Neutrophil (primary cell): Measurements from ENCODE around the gene SMARCAL1.

ENCODE experiments used
- H3K27ac ChIP-seq: fragments of 200-600 bp; sonication (generic); 2 replicates; pipeline ENCODE4 v1.5.1; 2016; ENCODE audit warnings: mild to moderate bottlenecking, moderate library complexity
- H3K27me3 ChIP-seq: fragments of 200-600 bp; sonication (generic); 2 replicates; pipeline ENCODE4 v1.6.0; 2016; ENCODE audit warnings: mild to moderate bottlenecking
- H3K36me3 ChIP-seq: fragments of 200-600 bp; sonication (generic); 2 replicates; pipeline ENCODE4 v1.5.1; 2017
- H3K4me1 ChIP-seq, 2 experiments: fragments of 200-600 bp in 1 of 2; sonication (generic) in 1 of 2; 1 replicate in 1 of 2; 2 replicates in 1 of 2; pipeline versions ENCODE4 v1.5.1 to v1.6.1; 2013 to 2016; ENCODE audit warnings: low read depth in 1 of 2, low read length in 1 of 2, mild to moderate bottlenecking in 1 of 2, moderate library complexity in 1 of 2; ENCODE audit not compliant: control insufficient read depth in 1 of 2, insufficient read depth in 1 of 2
- H3K4me3 ChIP-seq, 2 experiments: fragments of 200-600 bp in 1 of 2; sonication (generic) in 1 of 2; 1 replicate in 1 of 2; 2 replicates in 1 of 2; pipeline ENCODE4 v1.5.1; 2013 to 2016; ENCODE audit warnings: low read depth in 1 of 2, low read length in 1 of 2, mild to moderate bottlenecking in 1 of 2, moderate library complexity in 1 of 2
- H3K9me3 ChIP-seq: fragments of 200-600 bp; sonication (generic); 2 replicates; pipeline ENCODE4 v1.5.1; 2016
- CTCF ChIP-seq: fragments of 200-600 bp; sonication (generic); IDR thresholded peaks from 2 replicates; pipeline ENCODE4 v1.5.1; 2016; ENCODE audit warnings: antibody characterized with exemption

SMARCAL1 gene

GRCh38 chr2:216503697-216504375 is 91.6 kb downstream of the SMARCAL1 start:
- Histone ChIP-seq H3K9me3 (no peaks in the 10 kb centered on the region), H3K4me3 (no peak overlapping the region), H3K36me3 (peaks cover 58% of the 10 kb centered on the region), H3K27ac (no peak overlapping the region), H3K4me1 (peaks cover 12 to 16% of the 10 kb centered on the region in 2 experiments), H3K27me3 (no peaks in the 10 kb centered on the region)
- no peak for TF ChIP-seq CTCF

- H3K9me3 ChIP-seq = no peaks in the 10 kb centered on the region
- H3K4me3 ChIP-seq = no peak overlapping the region
- H3K27ac ChIP-seq = no peak overlapping the region
- no peaks in the 10 kb centered on the region for H3K27me3 ChIP-seq
- peaks cover 7 to 11% of the 10 kb centered on the region in 2 experiments for H3K4me1 ChIP-seq
- TF ChIP-seq CTCF = no peak
- peaks cover 58% of the 10 kb centered on the region for H3K36me3 ChIP-seq
Observed at GRCh38 chr2:216504376-216504762, 92.1 kb downstream of the SMARCAL1 start.

- Histone ChIP-seq H3K9me3 (no peaks in the 10 kb centered on the region), H3K36me3 (peaks cover 53% of the 10 kb centered on the region), H3K4me3 (no peak overlapping the region)
Observed at GRCh38 chr2:216505133-216506106, 93.1 kb downstream of the SMARCAL1 start.

GRCh38 chr2:216507220-216508160 is 95.2 kb downstream of the SMARCAL1 start:
- no peak for TF ChIP-seq CTCF
- no peaks in the 10 kb centered on the region for H3K27me3 ChIP-seq
- no peaks in the 10 kb centered on the region for H3K4me1 ChIP-seq
- H3K4me3 ChIP-seq = no peak overlapping the region
- H3K9me3 ChIP-seq = no peaks in the 10 kb centered on the region
- H3K27ac ChIP-seq = no peak overlapping the region
- peaks cover 33% of the 10 kb centered on the region for H3K36me3 ChIP-seq

More at GRCh38 chr2:216505133-216506106, 93.1 kb downstream of the SMARCAL1 start:
- Histone ChIP-seq H3K27ac (no peak overlapping the region), H3K27me3 (no peaks in the 10 kb centered on the region), H3K4me1 (peaks cover 0 to under 1% of the 10 kb centered on the region in 2 experiments)
- TF ChIP-seq CTCF = no peak

- H3K27me3 ChIP-seq = no peaks in the 10 kb centered on the region
- H3K36me3 ChIP-seq = peaks cover 25% of the 10 kb centered on the region
- H3K9me3 ChIP-seq = no peaks in the 10 kb centered on the region
- no peaks in the 10 kb centered on the region for H3K4me1 ChIP-seq
- H3K27ac ChIP-seq = no peak overlapping the region
- no peak overlapping the region for H3K4me3 ChIP-seq
- TF ChIP-seq CTCF = no peak
Observed at GRCh38 chr2:216508229-216508628, 95.9 kb downstream of the SMARCAL1 start.
